NCI-H2196 treated with DMSO at 0.1 percent for 48 hours (cell line): ENCODE measurements around the gene KLHL10.
"Not testable (repeated sequence)": the region's sequence is repeated elsewhere in the genome, so short reads cannot be mapped to it uniquely, and the experiment has no call there.

ENCODE experiments used
- DNase-seq: peaks from one replicate; lab custom pipeline; 2025; ENCODE audit not compliant: unreplicated experiment; lab: John Stamatoyannopoulos, UW

The KLHL10 gene

GRCh38 chr17:41813152-41813680 lies 24.4 kb upstream of the KLHL10 start:
- no peak for DNase-seq

- no peak for DNase-seq
These were observed 23.9 kb upstream of the KLHL10 start for GRCh38 chr17:41813699-41814124.

DNA sequence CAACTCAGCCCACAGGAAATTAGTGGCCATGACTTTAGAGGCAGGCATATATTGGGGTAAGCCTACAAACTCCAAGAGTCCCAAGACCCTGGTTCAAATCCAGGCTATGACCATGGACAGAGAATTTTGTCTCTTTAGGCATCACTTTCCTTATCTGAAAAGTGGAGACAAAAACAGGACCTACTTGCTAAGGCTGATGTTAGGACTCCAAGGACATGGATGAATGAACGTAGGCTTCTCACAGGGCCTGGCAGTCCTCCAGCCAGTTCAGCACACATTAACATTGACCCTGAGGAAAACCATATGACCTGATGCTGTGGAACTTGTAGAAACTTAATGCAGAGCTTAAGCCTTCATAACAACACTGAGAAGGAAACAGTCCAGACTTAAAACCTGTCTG lies 23.4 kb upstream of the KLHL10 start:
- no peak for DNase-seq

- DNase-seq = no peak
These were observed 20.8 kb upstream of the KLHL10 start for GRCh38 chr17:41816637-41817320.

GRCh38 chr17:41818024-41818423 lies 19.6 kb upstream of the KLHL10 start:
- no peak for DNase-seq

DNA sequence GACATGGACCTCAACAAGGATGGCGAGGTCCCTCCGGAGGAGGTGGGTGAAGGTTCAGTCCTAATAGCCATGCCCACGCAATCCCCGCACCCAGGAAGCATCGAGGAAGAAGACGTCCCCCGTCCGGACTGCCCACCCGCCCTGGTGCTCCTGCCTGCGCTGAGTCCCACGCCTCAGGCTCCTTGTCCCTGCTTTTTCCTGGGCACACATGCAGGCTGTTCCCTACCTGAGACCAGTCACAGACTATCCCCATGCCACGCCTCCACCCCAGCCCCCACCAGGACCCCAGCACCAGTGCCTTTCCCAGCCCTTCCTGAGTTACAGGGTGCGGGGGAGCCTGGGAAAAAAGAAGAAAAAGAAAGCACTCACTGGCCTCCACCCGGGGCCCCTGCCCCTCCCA lies 15.8 kb upstream of the KLHL10 start:
- DNase-seq = no peak

GRCh38 chr17:41822216-41823140 lies 15.1 kb upstream of the KLHL10 start:
- DNase-seq = no peak

DNA sequence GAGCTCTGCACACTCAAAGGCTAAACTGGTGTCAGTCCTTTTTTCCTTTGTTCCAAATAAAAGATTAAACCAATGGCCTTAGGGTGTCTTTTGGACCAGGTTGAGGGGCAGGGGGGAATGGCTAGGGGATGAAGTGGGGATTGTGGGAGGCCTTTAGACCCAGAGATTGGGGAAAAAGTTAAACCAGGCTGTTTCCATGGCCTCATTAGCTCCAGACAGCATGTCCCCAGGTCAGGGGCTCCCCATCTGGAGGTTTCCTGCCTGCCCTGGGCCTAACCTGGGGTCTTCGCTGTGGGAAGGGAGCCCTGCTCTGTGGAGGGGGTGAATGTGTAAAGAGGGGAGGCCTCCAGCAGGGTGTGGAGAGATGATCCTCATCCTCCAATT lies 14.5 kb upstream of the KLHL10 start:
- DNase-seq = no peak

DNA sequence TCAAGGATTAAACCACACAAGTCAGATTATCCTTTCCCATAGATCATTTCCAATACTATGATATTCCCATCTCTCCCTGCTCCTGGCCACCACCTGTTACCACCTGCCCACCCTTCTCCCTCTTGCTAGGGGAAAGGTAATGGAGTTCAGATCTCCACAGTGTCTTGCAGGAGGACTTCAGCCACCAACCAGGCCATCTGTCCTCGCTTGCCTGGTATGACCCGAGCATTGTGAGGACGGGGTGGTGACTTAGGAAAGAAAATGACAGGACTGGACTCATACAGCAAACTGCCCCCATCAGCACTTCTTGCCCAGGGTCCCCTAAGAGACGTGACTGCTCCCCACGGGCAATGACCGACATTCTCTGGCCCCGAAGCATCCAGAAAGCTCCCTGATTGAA lies 14.0 kb upstream of the KLHL10 start:
- no peak for DNase-seq

DNA sequence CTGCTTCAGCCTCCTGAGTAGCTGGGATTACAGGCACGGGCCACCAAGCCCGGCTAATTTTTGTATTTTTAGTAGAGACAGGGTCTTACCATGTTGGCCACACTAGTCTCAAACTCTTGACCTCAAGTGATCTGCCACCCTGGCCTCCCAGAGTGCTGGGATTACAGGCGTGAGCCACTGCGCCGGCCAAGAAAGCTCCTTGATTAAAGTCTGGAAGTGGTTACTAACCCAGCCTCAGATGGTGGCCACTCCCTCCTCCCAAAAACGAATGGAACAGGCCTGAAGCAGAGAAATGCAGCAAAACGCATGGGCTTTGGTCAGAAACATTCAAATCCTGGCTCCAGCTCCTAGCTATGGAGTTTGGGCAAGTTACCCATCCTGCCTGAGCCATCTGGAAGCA lies 13.5 kb upstream of the KLHL10 start:
- DNase-seq = no peak

GRCh38 chr17:41825175-41825845 lies 12.3 kb upstream of the KLHL10 start:
- DNase-seq = no peak

GRCh38 chr17:41829961-41830360 lies 7.7 kb upstream of the KLHL10 start:
- DNase-seq = not testable (repeated sequence)

DNA sequence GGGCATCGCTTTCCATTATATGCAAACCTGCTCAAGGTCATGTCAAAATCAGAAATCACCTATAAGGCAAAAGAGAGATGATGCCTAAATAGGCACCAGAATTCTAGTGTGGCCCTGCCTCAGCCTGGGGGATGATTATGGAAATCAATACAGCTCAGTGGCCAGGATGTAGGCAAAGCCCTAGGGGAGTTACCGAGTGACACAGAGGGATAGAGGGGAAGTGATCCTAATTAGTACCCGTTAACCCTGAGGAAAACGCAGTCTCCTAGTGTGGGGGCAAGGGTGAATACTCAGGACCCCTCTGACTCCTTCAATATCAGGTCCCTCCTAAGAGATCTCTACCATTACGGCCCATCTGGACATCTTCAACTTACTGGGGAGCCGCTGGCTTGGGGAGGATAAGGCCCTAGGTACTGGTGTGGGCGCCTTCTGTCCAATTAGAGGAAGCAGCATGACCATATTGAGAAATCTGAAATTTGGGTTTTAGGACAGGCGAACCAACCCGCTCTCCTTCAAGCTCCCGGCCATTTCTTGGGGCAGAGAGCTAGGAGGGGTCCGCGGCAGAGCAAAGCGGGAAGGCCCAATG lies 2.3 kb upstream of the KLHL10 start:
- no peak for DNase-seq

DNA sequence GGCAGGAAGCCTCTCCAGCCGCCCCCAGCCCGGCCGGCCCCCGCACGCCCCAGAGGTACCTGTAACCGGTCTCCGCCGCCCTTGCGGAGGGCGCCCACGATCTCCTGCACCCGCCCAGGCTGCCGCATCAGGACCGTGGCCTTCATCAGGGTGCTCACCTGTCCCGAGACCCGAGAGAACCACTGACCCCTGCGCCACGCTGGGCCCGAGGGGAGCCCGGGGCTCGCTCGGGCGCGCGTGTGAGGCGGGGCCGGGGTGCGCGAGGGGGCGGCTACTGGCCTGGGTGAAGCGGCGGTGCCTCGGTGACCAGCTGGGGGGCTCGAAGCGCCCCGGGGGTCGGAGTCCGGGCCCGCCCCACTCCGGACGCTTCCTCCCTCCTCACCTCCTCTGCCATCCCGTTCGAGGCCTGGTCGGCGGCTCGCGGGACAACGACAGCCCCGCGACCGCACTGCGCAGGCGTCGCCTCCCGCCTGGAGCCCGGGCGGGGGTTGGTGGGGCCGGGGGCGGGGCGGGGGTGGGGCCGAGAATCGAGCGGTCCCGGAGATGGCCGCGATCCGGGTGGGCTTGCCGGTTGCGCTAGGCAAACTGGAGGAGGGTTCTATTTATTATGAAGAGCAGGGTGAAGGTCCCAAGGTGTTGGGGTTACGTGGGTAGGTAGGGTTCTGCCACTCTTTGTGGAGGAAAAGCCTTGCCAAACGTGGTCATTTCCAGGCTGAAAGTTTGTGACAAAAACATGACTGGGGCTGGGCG lies 1.6 kb upstream of the KLHL10 start, which contains the start of gene NT5C3B:
Gene NT5C3B, minus strand, starts transcription at position 433 of the 750 bp plus-strand sequence. Its CDS starts 39 bp downstream, at position 394.
- no peak for DNase-seq

- no peak for DNase-seq
These were observed 952 bp upstream of the KLHL10 start for GRCh38 chr17:41836550-41837196.

- not testable (repeated sequence) for DNase-seq
These were observed 1.8 kb downstream of the KLHL10 start for GRCh38 chr17:41839448-41839847.

GRCh38 chr17:41840781-41841180 lies 3.2 kb downstream of the KLHL10 start:
- not testable (repeated sequence) for DNase-seq

GRCh38 chr17:41844971-41845370 lies 7.3 kb downstream of the KLHL10 start:
- no peak for DNase-seq

DNA sequence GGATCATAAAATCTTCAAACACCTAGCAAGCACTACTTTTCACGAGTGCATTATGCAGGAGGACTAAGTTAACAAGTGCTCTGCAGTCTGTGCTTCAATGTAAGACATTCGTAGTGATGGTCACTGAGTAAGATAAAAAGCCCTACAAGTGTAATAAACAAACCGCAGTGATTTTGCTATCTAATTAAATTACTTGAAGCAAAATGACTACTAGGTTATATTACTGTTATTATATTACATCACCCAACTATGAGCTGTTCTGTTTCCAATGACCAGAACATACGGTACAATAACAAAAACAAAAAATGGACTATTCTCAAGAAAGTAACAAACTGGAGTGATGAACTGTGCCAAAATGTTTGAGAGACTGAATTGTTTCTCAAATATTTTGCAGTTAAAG lies 11.2 kb downstream of the KLHL10 start:
- DNase-seq = no peak
